NCI-H748 (cell line): ENCODE results near the gene ST6GALNAC3.

Experiments used
- DNase-seq: peaks from one replicate; lab custom pipeline; 2025; ENCODE audit not compliant: unreplicated experiment; lab: John Stamatoyannopoulos, UW

The ST6GALNAC3 gene

DNA sequence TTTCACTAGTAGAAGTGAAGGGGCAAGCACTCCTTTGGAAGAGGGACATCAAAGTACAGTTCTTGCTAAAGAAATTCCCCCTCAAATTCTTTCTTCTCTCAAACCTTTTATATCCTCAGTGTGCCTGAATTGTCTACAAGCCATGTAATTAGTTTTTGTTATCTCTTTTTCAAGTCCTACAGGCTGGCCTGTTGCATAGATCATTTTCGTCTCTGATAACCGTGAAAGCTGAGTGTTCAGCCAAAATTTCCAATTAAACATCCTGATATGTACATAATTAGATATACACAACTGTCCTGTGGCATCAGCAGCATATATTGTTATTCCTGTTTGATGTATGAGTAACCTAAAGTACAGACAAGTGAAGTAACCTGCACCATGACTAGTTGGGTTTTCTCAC is 417.2 kb downstream of the ST6GALNAC3 start:
- no peak for DNase-seq

DNA sequence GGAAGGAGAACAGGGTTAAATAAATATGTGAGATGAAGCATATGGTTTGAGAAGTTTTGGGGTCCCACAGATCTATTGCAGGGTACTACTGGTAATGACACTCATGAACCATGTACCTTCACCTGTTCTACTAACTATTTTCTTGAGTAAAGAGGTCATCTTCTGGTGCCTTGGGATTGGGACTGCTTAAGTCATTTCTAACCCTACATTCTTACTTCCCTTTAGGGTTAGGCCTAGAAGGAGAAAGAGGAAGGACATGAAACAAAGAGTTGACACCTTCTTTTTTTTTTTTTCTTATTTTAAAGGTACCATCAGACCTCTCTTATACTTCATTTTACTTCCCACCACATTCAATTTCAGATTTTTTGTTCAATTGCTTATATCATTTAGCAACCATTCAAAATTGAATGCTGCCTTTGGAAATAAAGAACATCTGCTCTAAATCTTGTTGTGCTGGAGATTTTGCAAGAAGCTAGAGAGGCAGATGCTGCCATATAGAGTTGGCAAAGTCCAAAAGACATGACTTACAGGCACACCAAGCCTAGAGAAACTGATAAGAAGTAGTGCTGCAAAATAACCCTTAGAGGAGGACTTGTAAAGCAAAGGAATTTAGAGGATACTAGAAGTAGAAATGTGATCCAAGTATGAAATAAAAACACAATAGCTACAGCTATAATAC is 418.3 kb downstream of the ST6GALNAC3 start:
- no peak for DNase-seq

- DNase-seq = no peak
Measured at GRCh38 chr1:76494807-76495206, 420.3 kb downstream of the ST6GALNAC3 start.

DNA sequence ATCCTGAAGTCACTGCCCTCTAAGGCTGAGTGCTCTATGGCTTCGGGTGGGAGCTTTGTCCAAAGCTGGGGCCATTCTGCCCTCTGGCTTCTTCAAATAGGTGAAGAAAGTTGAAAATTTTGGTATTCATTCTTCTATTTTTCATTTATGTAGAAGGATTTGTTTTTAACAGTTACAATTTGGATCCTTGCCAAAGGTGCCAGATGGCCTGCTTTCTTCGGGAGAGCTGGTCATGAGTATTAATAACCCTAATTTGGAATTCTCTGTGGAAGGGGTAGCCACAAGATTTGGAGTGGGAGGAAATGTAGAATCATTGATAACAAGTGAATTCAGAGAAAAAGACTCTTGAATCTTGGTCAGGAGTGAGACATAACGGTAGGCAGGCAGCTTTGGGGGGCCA is 422.3 kb downstream of the ST6GALNAC3 start:
- DNase-seq = peak; percentile 27

DNA sequence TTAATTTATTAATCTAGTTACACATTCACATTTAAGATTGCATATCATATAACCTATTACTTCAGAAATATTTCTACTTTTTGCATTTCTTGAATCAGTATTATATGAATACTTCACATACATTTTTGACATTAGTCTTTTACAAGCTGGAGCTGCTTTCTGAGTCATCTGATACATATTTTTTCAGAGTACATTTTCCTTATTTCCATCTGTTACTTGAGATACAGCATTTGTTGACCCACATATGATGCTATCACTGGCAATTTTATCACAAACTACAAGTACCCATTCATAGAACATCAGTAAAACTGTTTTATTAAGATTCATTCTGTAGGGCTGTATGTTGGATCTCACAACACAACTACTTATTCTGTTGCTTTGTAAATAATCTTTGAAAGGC is 425.6 kb downstream of the ST6GALNAC3 start:
- no peak for DNase-seq

DNA sequence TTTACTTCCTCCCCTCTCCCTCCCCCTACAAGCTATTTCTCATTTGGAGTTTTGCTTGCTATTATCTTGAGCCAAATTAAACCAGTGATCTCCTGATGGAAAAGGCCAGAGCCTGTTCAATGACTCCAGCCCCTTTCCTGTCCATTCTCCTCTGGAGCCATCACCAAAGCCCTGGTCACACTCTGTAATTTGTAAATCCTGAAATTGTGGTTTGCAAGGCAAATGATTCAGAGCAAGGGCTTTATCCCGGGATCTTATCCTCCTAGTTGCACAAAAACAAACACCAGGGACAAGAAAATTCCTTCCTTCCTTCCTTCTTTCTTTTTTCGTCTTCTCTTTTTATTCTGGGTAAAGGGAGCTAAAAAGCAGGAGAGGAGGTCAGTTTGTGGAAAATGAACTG is 426.6 kb downstream of the ST6GALNAC3 start:
- DNase-seq = no peak

- DNase-seq = peak; percentile 10
Measured at GRCh38 chr1:76501586-76502219, 427.2 kb downstream of the ST6GALNAC3 start.

DNA sequence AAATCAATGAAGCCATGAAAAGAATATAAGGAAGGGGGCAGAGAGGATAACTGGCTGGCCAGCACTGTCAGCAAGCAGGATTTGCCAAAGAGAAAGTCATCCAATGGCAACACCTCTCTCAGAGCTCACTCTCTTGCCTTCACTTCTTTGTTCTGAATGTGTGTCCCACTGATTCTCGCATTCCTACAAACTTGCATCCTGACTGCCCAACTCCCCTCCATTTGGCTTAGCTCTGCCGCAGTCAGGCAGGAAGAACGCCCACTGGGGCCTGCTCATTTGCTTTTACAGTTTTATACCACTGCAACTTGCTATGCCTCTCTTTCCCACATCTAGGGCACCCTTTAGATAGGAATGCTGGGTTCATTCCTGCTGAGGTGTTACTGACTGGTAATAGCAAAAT is 428.6 kb downstream of the ST6GALNAC3 start:
- DNase-seq = no peak

DNA sequence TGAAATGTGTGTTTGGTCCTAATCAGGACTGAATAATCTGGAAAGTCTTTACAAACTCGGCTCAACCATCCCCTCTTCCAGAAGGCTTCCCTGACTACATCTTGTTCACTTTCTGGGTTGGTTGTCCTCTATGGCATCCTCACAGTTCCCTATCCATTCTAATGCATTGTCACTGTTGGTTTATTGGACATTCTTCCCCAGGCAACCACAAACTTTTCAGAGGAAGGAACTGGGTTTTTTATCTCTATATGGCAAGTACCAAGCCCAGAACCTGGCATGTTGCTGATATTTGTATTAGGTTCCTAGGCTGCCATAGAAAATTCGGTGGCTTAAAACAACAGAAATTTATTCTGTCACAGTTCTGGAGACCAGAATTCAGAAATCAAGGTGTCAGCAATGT is 429.2 kb downstream of the ST6GALNAC3 start:
- no peak for DNase-seq

DNA sequence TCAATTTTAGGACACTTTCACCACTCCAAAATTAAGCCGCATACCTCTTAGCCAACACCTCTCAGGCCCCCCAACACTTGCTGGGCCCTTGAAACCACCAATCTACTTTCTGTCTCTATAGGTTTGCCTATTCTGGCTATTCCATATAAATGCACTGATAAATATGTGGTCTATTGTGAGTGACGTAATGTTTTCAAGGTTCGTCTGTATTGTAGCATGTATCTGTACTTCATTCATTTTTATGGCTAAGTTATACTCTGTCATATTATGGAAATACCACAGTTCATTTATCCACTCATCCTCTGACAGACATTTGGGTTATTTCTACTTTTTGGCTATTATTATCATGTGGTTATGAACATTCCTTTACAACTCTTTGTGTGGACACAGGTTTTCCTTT is 432.8 kb downstream of the ST6GALNAC3 start:
- no peak for DNase-seq

GRCh38 chr1:76508871-76509270 is 434.3 kb downstream of the ST6GALNAC3 start:
- no peak for DNase-seq

DNA sequence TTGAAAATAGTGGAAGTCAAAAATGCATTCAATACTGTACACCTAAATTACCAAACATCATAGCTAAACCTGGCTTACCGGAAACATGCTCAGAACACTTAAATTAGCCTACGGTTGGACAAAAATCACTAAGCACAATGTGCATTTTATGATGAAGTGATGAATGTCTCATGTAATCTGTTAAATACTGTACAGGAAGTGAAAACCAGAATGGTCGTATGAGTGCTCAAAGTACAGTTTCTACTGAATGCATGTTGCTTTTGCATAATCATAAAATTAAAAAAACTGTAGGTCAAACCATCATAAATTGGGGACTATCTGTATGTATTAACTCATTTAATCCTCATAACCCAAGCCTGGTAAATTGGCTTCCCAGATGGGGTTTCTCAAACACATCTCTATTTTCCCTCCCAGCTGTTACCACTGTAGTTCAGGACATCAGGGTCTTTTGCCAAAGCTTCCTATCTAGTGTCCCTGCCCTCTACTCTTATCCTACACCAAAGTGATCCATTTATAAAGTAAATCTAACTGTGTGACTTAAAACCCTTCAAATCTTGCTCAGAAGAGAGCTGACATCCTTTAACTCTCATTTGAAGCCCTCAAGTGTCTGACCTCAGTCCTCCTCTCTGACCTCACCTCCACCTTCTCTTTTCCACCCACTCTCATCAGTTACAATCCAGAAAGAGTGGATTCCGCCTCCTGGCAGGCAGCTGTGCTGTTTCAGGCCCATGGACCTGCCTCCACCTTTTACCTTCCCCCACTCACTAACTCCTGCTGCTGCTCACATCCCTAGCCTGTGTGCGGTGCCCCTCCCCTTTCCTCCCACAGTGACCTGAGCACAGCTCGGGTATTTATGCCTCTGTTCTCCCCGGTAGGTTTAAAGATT is 436.4 kb downstream of the ST6GALNAC3 start:
- peak; percentile 17 for DNase-seq

- no peak for DNase-seq
Measured at GRCh38 chr1:76511558-76512179, 437.1 kb downstream of the ST6GALNAC3 start.

DNA sequence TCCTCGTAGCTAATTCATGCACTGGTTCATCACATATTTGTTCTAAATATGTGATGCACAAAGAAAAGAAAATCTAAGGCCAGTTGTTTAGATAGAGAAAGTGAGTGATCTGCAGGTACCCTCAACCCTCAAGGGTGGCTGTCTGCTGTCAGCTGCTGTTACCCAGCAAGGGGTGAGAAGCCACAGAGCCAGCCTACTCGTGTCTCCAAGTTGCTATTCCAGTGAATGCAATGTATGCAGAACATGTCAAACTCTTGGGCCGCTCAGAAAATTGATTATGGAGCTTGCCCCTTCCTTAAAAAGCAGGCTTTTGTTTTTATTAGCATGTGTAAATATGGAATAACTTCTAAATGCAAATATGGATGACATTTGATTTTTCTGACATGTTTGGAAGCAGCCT is 456.4 kb downstream of the ST6GALNAC3 start:
- DNase-seq = no peak

DNA sequence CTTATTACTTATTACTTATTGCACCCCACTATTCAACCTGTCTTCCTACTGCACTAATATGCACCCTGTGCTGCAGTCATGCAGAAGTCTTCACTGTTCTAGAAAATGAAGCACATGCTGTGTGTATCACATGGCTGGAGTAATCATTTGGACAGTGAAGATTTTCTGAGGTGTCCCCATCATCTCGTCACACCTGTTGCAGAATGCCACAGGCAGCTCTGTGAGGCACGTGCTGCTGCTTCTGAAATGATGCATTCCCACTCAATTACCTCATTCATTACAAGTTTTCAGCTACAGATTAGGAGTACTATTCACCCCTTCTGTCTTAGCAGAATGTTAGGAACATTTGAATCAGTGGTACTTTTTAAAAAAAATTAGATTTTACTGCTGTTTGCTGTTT is 467.1 kb downstream of the ST6GALNAC3 start:
- no peak for DNase-seq

GRCh38 chr1:76542359-76542758 is 467.8 kb downstream of the ST6GALNAC3 start:
- peak; percentile 51 for DNase-seq

- no peak for DNase-seq
Measured at GRCh38 chr1:76543495-76543894, 468.9 kb downstream of the ST6GALNAC3 start.

GRCh38 chr1:76546354-76546933 is 471.9 kb downstream of the ST6GALNAC3 start:
- peak; percentile 21 for DNase-seq

- peak; percentile 65 for DNase-seq
Measured at GRCh38 chr1:76547916-76548315, 473.4 kb downstream of the ST6GALNAC3 start.

GRCh38 chr1:76548513-76549100 is 474.1 kb downstream of the ST6GALNAC3 start:
- DNase-seq = no peak

- DNase-seq = no peak
Measured at GRCh38 chr1:76554283-76554682, 479.7 kb downstream of the ST6GALNAC3 start.
